CD14-positive monocyte (primary cell): Measurements from ENCODE around the gene CELF2. TPM values are rescaled to one million over a fixed set of nuclear protein-coding genes. Genes with fewer than 3 reads are reported as not detected.

ENCODE experiments used
- DNase-seq, 3 donors: peaks; one replicate each; pipeline ENCODE4 v3.0.0-alpha.2; 2011 to 2022
- H2AFZ ChIP-seq: 2 replicates; pipeline ENCODE4 v1.6.0; 2012; ENCODE audit warnings: mild to moderate bottlenecking, low read depth, low read length, inconsistent platforms; ENCODE audit not compliant: insufficient read depth, poor library complexity, severe bottlenecking
- H3K27ac ChIP-seq, 2 donors: 1 replicate in 1 of 2; 2 replicates in 1 of 2; pipeline ENCODE4 v1.5.1; 2012 to 2013; ENCODE audit warnings: low read length in 2 of 2, control low read depth in 1 of 2, inconsistent platforms in 1 of 2, low read depth in 1 of 2, mild to moderate bottlenecking in 1 of 2
- H3K27me3 ChIP-seq, 2 donors: one replicate each; pipeline versions ENCODE4 v1.6.0 to v1.6.1; 2011 to 2013; ENCODE audit warnings: low read length in 2 of 2; ENCODE audit not compliant: control insufficient read depth in 2 of 2, insufficient read depth in 2 of 2
- H3K36me3 ChIP-seq, 2 donors: replicated peaks in 1 of 2; 1 replicate in 1 of 2; 2 replicates in 1 of 2; pipeline versions ENCODE4 v1.5.1 to v1.6.1; 2012 to 2013; ENCODE audit warnings: low read length in 2 of 2, control low read depth in 1 of 2, inconsistent platforms in 1 of 2, mild to moderate bottlenecking in 1 of 2; ENCODE audit not compliant: insufficient read depth in 2 of 2, control insufficient read depth in 1 of 2
- H3K4me1 ChIP-seq, 2 donors: 1 replicate in 1 of 2; 2 replicates in 1 of 2; pipeline versions ENCODE4 v1.5.1 to v1.6.1; 2012 to 2013; ENCODE audit warnings: low read length in 2 of 2, control low read depth in 1 of 2, inconsistent platforms in 1 of 2, mild to moderate bottlenecking in 1 of 2, moderate library complexity in 1 of 2; ENCODE audit not compliant: insufficient read depth in 2 of 2, control insufficient read depth in 1 of 2
- H3K4me2 ChIP-seq: replicated peaks from 2 replicates; pipeline ENCODE3; 2012; ENCODE audit warnings: low read length, moderate library complexity, mild to moderate bottlenecking; ENCODE audit not compliant: poor library complexity, severe bottlenecking; ENCODE audit errors: extremely low read depth
- H3K4me3 ChIP-seq, 3 experiments: fragments of 200-600 bp in 1 of 3; sonication (generic) in 1 of 3; replicated peaks in 1 of 3; 1 replicate in 2 of 3; 2 replicates in 1 of 3; pipeline ENCODE4 v1.5.1; 2011 to 2013; ENCODE audit warnings: low read length in 3 of 3, mild to moderate bottlenecking in 3 of 3, control low read depth in 2 of 3, low read depth in 2 of 3, inconsistent platforms in 1 of 3, moderate library complexity in 1 of 3
- H3K79me2 ChIP-seq: 2 replicates; pipeline ENCODE4 v1.6.0; 2012; ENCODE audit warnings: mild to moderate bottlenecking, control low read depth, inconsistent platforms, low read length, moderate library complexity; ENCODE audit not compliant: insufficient read depth
- H3K9ac ChIP-seq: 2 replicates; pipeline ENCODE4 v1.6.0; 2017; ENCODE audit warnings: low read length, mild to moderate bottlenecking; ENCODE audit not compliant: insufficient read depth, poor library complexity, severe bottlenecking
- H3K9me3 ChIP-seq, 2 donors: replicated peaks in 1 of 2; 1 replicate in 1 of 2; 2 replicates in 1 of 2; pipeline versions ENCODE4 v1.5.1 to v1.6.1; 2012 to 2013; ENCODE audit warnings: low read length in 2 of 2, control low read depth in 1 of 2; ENCODE audit not compliant: control insufficient read depth in 1 of 2, insufficient read depth in 1 of 2
- H4K20me1 ChIP-seq: 2 replicates; pipeline ENCODE4 v1.6.0; 2012; ENCODE audit warnings: mild to moderate bottlenecking, low read length, control low read depth, moderate library complexity; ENCODE audit not compliant: insufficient read depth
- H3K27ac Mint-ChIP-seq, 7 donors: one replicate each; pipeline ENCODE4 v1.8.0; 2020; ENCODE audit warnings: mild to moderate bottlenecking in 7 of 7, mixed read lengths in 7 of 7, moderate library complexity in 6 of 7, inconsistent platforms in 2 of 7
- H3K27me3 Mint-ChIP-seq, 3 donors: one replicate each; pipeline ENCODE4 v1.8.0; 2021 to 2022; ENCODE audit warnings: low read depth in 3 of 3, mild to moderate bottlenecking in 3 of 3, mixed read lengths in 3 of 3, moderate library complexity in 3 of 3, inconsistent platforms in 1 of 3
- H3K36me3 Mint-ChIP-seq, 2 donors: one replicate each; pipeline ENCODE4 v1.8.0; 2020; ENCODE audit warnings: mixed read lengths in 2 of 2, inconsistent platforms in 1 of 2, mild to moderate bottlenecking in 1 of 2
- H3K4me1 Mint-ChIP-seq: one replicate; pipeline ENCODE4 v1.8.0; 2020; ENCODE audit warnings: mild to moderate bottlenecking, mixed read lengths
- H3K4me3 Mint-ChIP-seq, 2 donors: one replicate each; pipeline ENCODE4 v1.8.0; 2020; ENCODE audit warnings: mild to moderate bottlenecking in 2 of 2, mixed read lengths in 2 of 2, moderate library complexity in 1 of 2
- H3K9me3 Mint-ChIP-seq, 7 donors: one replicate each; pipeline ENCODE4 v1.8.0; 2020 to 2022; ENCODE audit warnings: mixed read lengths in 7 of 7, mild to moderate bottlenecking in 6 of 7, moderate library complexity in 6 of 7, inconsistent platforms in 2 of 7
- CTCF ChIP-seq: fragments of 200-600 bp; IDR thresholded peaks from one replicate; pipeline ENCODE4 v1.8.0; 2022; ENCODE audit warnings: antibody characterized with exemption, mild to moderate bottlenecking
- WGBS: methylation state at CpG from one replicate; pipeline ENCODE4 v1.1.5; 2013; ENCODE audit warnings: missing lambda C conversion rate; ENCODE audit not compliant: insufficient coverage; 5-methylcytosine and 5-hydroxymethylcytosine counted together
- intact Hi-C, 2 donors: fragments of 100-400 bp; cut with micrococcal nuclease; formaldehyde crosslinking; loops; one replicate each; pipeline versions ENCODE4 v1.15.0 to v1.15.1; 2023
- polyA plus RNA-seq, 3 donors: library from polyadenylated mRNA; depleted of rRNA in 1 of 3; unstranded in 2 of 3; stranded (reverse) in 1 of 3; fragments of 300-500 nt in 2 of 3; fragments of >200 nt in 1 of 3; fragmentation: Illumina TruSeq in 2 of 3; gene quantifications; 1 replicate in 2 of 3; 2 replicates in 1 of 3; pipeline ENCODE4 v1.2.3, GENCODE V29; 2012 to 2021

CELF2 gene
- polyA plus RNA-seq, 3 donors, result 53.5 to 93.3 (median 80.5) TPM

DNA sequence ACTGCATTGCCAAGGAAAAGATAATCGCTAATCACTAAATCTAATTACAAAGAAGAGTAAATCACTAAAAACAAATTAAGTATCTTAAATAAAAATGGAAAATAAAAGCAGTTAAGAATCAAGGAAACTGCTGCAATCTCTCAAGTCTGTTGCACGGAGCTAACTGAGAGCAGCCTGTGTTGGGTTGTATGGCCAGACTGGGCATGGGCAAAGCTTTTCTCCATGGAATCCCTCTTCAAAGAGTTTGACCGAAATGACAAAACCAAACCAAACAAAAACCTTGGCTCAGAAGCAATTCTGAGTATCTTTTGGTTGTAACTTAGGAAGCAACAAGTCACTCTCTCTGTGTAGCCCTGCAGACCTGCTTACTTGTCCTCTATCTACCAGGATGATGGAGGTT, 78.8 kb downstream of the CELF2 start:
- H3K9me3 ChIP-seq, result no peaks in the 10 kb centered on the region
- TF ChIP-seq CTCF, result no peak
- peaks cover 0 to 5% (median 1%) of the 10 kb centered on the region in 3 donors for H3K27me3 Mint-ChIP-seq
- no peaks in the 10 kb centered on the region for H3K79me2 ChIP-seq
- no peak overlapping the region for H3K4me3 ChIP-seq
- intact Hi-C loops, result no loop called here
- no peaks in the 10 kb centered on the region for H3K4me1 ChIP-seq
- DNase-seq, result no peak
- no peaks in the 10 kb centered on the region for H3K36me3 ChIP-seq
- H3K36me3 Mint-ChIP-seq, result no peaks in the 10 kb centered on the region
- peaks cover 0 to 2% (median 0%) of the 10 kb centered on the region in 7 donors for H3K9me3 Mint-ChIP-seq
- no peak overlapping the region for H3K4me3 Mint-ChIP-seq
- no CpG with 5 or more reads among the region's 3 CpGs for WGBS
- H4K20me1 ChIP-seq, result no peaks in the 10 kb centered on the region
- H3K27ac ChIP-seq, result no peak overlapping the region
- H3K9ac ChIP-seq, result no peak overlapping the region
- no peak overlapping the region for H2AFZ ChIP-seq
- H3K4me1 Mint-ChIP-seq, result peaks cover 2% of the 10 kb centered on the region
- no peaks in the 10 kb centered on the region for H3K27me3 ChIP-seq
- no peak overlapping the region for H3K4me2 ChIP-seq
- H3K27ac Mint-ChIP-seq, result no peak overlapping the region

DNA sequence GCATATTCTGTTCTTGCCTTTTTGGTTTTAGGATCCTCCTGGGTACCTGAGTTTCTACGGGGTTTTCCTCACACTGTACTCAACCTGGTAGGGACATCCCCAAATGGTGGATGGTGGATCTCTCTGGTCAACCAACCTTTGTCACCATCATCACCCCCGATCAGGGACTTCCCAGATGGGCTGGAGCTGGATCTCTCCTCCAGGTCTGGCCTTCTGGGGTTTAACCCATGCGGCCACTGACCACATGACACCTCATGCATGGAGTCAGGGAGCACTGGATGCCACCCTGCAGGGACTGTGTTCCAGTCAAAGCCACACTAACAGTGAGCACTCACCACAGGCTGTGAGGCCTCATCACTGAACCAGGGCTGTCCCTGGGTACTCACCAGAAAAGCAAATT, 80.0 kb downstream of the CELF2 start:
- Mint-ChIP-seq H3K27me3 (peaks cover 0 to 5% (median 1%) of the 10 kb centered on the region in 3 donors), H3K9me3 (peaks cover 0 to 2% (median 0%) of the 10 kb centered on the region in 7 donors), H3K4me3 (no peak overlapping the region), H3K36me3 (no peaks in the 10 kb centered on the region), H3K27ac (no peak overlapping the region), H3K4me1 (peaks cover 2% of the 10 kb centered on the region)
- Histone ChIP-seq H3K9me3 (no peaks in the 10 kb centered on the region), H3K4me2 (no peak overlapping the region), H3K79me2 (no peaks in the 10 kb centered on the region), H2AFZ (no peak overlapping the region), H3K9ac (no peak overlapping the region), H3K4me1 (no peaks in the 10 kb centered on the region), H3K27ac (no peak overlapping the region), H4K20me1 (no peaks in the 10 kb centered on the region), H3K27me3 (no peaks in the 10 kb centered on the region), H3K4me3 (no peak overlapping the region), H3K36me3 (no peaks in the 10 kb centered on the region)
- intact Hi-C loops, result no loop called here
- 93% methylated on average over 3 of the region's 3 CpGs for WGBS
- no peak for DNase-seq
- no peak for TF ChIP-seq CTCF
